GM18508 (cell line): Measurements from ENCODE around the gene TMUB1.

Experiments used
- ATAC-seq: cut with Tn5 transposase; IDR thresholded peaks from one replicate; pipeline ENCODE4 v1.9.1; 2021; ENCODE audit warnings: moderate number of reproducible peaks; ENCODE audit not compliant: insufficient read depth, unreplicated experiment

The TMUB1 gene

GRCh38 chr7:151104411-151105235 lies 21.3 kb upstream of the TMUB1 start:
- no peak for ATAC-seq

DNA sequence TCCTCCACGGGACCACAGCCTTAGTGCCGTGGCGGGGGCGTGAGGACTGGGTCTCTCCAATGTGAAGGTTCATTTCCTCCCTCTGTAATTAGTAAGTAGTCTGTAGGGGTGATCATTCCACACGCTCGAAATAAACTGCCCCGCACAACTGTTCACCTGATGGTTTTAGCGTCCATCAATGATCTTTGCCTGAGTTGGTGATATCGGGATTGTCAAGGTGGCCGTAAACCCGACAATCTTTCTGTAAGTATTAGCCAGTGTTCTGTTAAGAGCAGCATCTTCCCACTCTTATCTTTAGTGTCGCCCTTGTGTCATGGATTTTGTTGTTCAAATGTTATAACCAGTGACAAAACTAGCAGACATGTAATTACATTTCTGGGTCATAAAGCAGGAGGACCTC lies 20.7 kb upstream of the TMUB1 start:
- ATAC-seq = no peak

DNA sequence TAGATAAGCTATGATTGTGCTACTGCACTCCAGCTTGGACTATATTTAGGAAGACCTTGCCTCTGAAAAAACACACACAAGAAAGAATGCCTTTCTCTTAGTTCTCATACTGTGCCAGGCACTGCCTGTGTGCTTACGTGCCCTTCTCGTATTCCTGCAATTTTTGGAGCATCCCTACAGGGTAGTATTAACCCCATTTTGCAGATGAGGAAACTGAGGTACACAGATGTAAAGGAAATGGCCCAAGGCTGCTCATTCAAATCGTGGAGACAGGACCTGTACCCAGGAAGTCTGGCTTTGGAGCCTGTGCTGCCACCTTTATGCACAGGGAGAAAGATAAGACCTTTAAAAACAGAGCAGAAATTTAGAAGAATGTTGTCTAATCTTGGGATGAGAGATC lies 19.7 kb upstream of the TMUB1 start:
- no peak for ATAC-seq

DNA sequence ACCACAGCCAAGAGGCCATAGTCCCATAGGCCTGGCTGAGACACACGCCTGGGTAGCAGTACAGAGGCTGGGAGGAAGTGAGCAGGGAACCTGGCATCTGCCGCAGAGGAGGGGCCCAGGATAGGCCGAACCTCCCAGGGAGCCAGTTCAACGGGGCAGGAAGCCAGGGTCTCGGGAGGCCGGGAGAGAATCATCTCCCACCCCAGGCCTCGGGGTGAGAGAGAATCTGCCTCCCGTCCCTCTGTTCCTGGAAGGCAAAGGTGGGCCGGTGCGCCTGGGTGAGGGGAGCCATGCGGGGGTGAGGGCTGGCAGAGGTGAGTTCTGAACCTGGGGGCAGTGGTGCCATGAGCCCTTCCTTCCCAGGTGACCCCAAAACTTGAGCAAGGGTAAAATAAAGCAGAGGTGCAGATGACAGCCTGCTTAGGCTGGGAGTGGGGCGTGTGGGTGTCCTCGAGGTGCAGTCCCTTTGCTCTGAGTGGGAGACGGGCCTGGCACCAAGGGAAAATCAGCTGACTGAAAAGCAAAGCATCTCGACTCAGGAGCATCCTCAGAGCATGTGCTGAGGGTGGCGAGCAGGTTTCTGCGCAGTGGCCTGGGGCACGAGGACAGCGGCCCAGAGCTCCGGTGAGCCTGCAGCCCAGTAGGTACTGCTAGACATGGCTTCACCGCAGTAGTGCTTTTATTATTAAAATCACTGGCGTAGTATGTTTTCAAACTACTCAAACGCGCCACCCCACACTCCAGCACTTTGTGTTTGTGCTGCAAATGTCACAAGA lies 18.5 kb upstream of the TMUB1 start:
- no peak for ATAC-seq

- ATAC-seq = no peak
Observed at GRCh38 chr7:151100921-151101320, 17.6 kb upstream of the TMUB1 start.

DNA sequence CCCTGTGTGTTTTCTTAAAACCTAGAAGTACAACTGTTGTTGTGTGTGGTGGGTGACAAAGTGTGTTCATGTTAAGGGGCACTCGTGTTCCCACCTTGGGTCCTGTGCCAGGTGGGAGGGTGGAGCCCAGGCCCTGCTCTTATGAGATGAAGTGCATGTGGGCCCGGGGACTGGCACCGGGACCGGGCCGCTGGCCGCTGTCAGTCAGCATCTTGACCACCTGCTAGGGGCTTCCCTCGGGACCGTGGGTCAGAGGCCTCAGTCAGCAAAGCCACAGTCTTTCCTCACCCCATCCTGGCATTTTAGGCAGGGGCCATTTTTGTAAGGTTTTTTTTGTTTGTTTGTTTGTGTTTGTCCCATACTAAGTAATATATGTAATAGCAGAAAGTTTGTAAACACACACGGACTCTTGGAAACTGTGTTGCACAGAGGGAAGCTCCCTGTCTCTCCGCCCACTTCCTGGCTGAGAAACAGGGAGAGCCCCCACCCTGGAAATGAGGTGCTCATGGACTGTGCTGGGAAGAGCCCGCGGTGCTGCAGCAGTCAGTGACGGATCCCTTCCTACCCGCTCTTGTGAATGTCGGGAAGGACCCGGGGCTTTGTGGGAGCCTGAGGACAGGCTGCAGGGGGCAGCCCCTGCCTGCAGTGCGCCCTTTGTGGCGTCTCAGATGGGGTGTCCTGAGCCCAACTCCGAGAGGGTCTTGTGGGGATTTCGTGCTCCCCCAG lies 16.4 kb upstream of the TMUB1 start:
- ATAC-seq = no peak

DNA sequence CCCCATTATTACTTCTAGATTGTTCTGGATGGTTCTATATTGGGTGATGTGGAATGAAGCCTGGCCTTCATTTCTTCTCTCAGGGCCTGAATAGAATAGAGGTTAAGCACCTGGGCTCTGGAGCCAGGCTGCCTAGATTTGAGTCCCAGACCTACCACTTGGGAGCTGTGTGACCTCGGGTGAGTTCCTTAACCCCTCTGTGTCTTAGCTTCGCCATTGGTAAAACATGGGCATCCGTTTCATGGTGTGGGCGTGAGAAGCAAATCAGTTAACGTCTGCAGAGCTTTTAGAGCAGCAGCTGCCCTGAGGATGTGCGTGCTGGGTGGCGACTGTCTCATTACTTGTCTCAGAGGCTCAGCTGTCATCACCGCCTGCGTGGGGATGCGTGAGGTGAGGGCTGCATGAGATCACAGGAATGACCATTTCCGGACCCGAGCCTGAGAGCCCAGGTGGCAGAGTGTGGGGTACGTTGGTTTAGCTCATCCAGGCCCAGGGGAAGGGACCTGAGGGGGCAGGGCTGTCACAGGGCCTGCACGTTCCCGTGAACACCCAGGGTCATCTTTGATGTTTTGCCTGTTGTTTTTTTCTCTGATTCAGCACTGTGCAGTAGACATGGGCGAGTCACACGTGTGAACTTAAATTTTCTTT lies 12.7 kb upstream of the TMUB1 start:
- no peak for ATAC-seq

DNA sequence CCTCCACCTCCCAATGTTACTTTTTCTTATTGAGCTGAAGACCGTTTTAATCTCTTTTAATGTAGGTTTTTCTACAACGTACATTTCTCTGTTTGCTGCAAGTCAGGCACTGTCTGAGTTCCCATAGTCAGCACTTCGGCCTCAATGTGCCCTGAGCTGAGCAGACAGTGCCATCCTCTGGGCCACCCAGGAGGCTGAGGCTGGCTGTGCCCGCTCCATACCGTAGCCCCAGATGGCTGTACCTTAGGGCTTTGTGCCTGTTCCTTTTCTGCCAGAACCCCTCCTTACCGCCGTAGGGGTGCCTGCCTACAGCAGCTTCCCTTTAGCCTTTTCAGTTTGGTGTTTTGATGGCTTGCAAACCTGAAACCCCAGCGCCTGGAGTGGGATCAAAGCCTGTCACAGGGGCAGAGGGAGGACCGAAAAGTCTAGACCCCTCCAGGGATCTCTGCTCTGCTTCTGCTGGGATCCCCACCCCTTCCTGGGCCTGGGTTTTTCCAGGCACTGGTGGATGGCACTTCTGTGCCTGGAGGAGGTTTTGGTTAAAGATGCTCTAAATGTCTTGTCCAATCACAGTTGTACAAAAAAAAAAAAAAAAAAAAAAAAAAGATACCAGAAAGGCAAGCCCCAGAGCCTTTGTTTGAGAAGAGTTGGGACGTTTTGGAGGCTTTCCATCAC lies 12.0 kb upstream of the TMUB1 start:
- no peak for ATAC-seq

- ATAC-seq = no peak
Observed at GRCh38 chr7:151094675-151095074, 11.4 kb upstream of the TMUB1 start.

- ATAC-seq = no peak
Observed at GRCh38 chr7:151093748-151094147, 10.5 kb upstream of the TMUB1 start.

DNA sequence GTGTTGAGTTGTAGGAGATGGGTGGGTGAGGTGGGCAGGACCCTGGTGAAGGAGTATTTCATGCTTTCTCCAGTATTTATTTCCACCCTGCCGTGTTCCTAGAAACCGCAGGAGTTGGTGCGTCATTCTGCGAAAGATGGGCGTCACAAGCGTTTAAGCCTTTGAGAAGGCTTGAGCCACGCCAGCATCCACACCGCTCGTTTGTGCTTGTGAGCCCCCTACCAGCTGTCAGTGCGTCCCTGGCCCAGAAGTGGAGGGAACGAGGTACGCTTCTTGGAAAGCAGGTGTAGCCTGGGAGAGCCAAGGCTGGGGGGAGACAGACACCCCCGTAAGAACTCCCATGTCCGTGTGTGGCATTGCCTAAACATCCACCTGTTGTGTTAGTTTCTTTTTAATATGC lies 8.7 kb upstream of the TMUB1 start:
- ATAC-seq = no peak

- ATAC-seq = no peak
Observed at GRCh38 chr7:151091431-151091830, 8.1 kb upstream of the TMUB1 start.

DNA sequence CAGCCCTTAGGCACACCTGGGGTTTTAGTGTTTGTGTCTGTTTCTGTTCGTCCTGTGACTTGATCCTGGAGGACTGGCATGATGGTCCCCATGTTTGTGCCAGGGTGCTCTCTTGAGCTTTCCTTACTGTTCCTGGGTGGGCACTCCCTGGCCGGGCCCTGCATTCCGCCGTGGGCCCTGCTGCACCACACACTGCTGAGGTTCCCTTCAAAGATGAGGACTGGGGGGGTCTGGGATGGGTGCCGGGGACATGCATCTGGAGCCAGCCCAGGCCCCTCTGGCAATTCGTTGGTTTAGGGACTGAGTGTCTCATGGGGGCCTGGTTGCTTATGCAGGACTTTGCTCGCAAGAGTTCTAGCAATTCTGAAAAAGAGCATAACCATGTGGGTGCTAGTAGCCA lies 7.7 kb upstream of the TMUB1 start:
- ATAC-seq = no peak

GRCh38 chr7:151089893-151090730 lies 6.8 kb upstream of the TMUB1 start:
- ATAC-seq = no peak

DNA sequence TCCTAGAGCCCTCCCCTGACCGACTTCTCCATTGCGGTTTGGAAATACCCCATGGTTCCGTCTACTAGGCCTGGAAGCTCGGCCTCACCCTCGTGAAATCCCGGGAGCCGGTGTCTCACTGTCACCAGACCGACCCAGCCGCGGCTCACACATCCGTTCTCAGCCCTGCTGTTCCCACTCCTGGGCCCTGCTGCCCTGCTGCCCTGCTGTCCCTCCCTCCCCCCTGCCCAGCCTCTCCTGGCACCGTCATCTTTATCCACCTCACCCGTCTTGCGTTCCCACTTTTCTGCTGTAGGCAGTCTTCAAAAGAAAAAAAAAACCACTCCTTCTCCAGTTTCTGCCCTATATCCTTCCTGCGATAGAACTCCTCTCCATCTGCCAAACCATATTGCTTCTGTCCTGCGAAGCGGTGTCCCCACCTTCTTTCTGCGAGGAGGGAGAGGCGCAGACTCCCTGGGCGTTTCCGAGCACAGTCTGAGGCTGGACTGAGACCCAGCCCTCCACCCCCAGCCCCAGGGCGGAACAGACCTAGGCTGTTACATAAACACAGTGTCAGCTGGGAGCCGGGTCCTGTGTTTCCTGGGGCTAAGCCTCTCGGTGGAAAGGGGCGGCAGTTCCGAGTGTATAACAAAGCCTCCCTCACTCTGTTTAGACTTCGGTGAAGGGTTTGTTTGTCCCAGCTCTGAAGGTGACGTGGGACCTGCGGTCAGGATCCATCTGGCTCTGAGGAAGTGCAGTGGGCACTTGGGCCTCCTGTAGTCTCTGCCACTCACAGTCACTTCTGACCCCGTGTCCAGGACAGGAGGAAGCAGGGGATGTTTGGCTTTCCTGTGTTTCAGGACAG lies 5.8 kb upstream of the TMUB1 start:
- no peak for ATAC-seq

DNA sequence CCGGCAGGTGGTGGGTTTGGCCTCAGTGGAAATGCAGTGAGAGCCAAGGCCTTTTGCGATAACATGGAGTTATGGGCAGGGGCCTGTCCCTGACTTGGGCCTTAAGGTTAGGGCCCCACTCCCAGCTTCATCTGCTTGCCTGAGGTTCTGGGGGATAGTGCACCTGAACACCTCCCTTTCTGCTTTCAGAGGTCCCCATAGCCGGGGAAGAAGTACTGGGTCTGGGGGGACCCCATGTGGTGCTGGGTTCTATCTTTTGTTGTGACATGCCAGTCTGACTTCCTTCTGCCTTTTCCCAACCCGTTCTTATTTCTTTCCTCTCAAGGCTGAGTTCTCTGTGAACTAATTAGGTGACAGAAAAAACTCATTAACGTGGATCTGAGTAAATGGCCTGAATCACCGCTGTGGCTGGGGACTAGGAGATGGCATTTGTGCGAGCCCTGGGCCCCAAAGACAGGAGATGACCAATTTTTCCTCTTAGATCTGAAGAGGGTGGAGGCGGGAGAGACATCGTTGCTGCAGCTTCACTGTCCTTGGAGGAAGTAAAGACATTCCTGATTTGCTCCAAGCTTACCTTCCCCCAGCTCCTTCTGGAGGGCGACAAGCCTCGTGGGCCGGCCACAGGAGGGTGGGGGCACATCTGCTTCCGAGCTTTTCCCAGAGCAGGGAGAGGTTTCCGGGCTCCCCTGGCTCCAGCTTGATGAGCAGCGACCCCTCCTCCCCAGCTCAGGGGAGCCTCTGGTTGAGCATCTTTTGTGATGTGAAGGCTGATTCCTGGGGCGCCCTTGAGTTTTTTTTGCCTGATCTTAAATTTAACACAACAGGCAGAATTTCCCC lies 4.9 kb upstream of the TMUB1 start:
- no peak for ATAC-seq

- no peak for ATAC-seq
Observed at GRCh38 chr7:151087245-151088018, 4.1 kb upstream of the TMUB1 start.
